Suprapubic skin (tissue), 4 donors: ENCODE measurements around the gene GLT8D2.

ENCODE experiments used
- POLR2A ChIP-seq, 2 donors: fragments of 450-650 bp; IDR thresholded peaks; one replicate each; pipeline ENCODE4 v1.6.1; 2017; ENCODE audit warnings: antibody characterized with exemption in 2 of 2, mild to moderate bottlenecking in 2 of 2, moderate library complexity in 2 of 2
- POLR2AphosphoS5 ChIP-seq, 3 donors: sonication (generic); formaldehyde crosslinking; IDR thresholded peaks; one replicate each; pipeline ENCODE4 v1.6.1; 2017; ENCODE audit warnings: antibody characterized with exemption in 3 of 3
- TF ChIP-seq, protein P1 (sequence below), 2 donors: fragments of 200-600 bp in 1 of 2; fragments of 450-650 bp in 1 of 2; sonication (generic) in 1 of 2; IDR thresholded peaks; one replicate each; pipeline ENCODE4 v1.5.1; 2016 to 2019; ENCODE audit warnings: antibody characterized with exemption in 2 of 2, mild to moderate bottlenecking in 1 of 2, moderate library complexity in 1 of 2

- TF ChIP-seq, protein P1, sequence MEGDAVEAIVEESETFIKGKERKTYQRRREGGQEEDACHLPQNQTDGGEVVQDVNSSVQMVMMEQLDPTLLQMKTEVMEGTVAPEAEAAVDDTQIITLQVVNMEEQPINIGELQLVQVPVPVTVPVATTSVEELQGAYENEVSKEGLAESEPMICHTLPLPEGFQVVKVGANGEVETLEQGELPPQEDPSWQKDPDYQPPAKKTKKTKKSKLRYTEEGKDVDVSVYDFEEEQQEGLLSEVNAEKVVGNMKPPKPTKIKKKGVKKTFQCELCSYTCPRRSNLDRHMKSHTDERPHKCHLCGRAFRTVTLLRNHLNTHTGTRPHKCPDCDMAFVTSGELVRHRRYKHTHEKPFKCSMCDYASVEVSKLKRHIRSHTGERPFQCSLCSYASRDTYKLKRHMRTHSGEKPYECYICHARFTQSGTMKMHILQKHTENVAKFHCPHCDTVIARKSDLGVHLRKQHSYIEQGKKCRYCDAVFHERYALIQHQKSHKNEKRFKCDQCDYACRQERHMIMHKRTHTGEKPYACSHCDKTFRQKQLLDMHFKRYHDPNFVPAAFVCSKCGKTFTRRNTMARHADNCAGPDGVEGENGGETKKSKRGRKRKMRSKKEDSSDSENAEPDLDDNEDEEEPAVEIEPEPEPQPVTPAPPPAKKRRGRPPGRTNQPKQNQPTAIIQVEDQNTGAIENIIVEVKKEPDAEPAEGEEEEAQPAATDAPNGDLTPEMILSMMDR (IDR thresholded peaks at IDR 0.05): no peak
- TF ChIP-seq POLR2A (IDR thresholded peaks at IDR 0.05): no peak
- no peak for TF ChIP-seq POLR2AphosphoS5 (IDR thresholded peaks at IDR 0.05)
Observed at GRCh38 chr12:103957865-103958388, 92.1 kb downstream of the GLT8D2 start.
